ENCODE data around the gene ZDHHC8.
"Not testable (repeated sequence)": the region's sequence is repeated elsewhere in the genome, so short reads cannot be mapped to it uniquely, and the experiment has no call there.

The ZDHHC8 gene

DNA sequence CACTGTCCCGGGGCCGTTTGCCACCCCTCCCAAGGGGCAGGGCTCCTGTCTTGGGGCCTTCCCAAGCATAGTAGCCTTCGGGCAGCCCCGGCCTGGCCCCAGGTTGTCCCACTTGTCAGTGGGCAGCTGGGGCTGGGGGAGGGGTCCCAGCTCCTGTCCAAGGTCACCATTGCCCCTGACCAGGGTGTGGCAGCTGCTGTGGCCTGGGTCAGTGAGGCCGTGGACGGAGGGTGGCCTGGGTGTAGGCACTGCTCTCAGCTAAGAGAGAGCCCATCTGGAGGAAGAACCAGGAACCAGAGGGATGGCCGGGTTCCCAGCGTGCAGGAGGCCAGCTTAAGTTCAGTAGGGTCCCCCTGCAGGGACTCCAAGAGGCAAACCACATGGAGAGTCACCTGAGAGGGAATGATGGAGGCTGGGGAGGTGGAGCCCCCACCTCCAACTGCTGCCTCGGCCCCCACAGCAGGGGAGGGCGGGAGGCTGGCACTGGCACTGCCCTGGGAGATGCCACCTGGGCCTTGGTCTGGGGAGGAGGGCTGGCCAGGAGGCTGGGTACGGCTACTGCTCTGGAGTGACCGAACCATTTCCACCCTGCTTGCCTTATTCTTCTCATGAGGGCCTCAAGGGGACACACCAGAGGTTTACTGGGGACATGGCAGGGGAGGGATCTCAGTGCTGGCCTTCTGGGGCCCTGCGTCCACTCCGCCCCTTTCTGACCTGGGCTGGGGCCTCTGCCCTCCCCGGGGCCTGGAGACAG lies 26.0 kb downstream of the ZDHHC8 start:
- no peaks in the 10 kb centered on the region for H3K79me2 ChIP-seq (ENCODE audit: insufficient read depth, low read length)
- no peaks in the 10 kb centered on the region for H3K27me3 ChIP-seq (ENCODE audit: insufficient read depth, low read length)
- H3K27ac ChIP-seq (ENCODE audit: low read depth, low read length, poor library complexity, severe bottlenecking): no peak overlapping the region
- no peak overlapping the region for H3K9ac ChIP-seq (ENCODE audit: low read length)
- H3K4me1 ChIP-seq (ENCODE audit: insufficient read depth, low read length, severe bottlenecking): no peaks in the 10 kb centered on the region
- no peaks in the 10 kb centered on the region for H4K20me1 ChIP-seq (ENCODE audit: insufficient read depth, low read length)
- H3K9me3 ChIP-seq (ENCODE audit: low read length): no peaks in the 10 kb centered on the region
- no peak overlapping the region for H3K4me3 ChIP-seq (ENCODE audit: low read depth, low read length, poor library complexity, severe bottlenecking)
- H2AFZ ChIP-seq (ENCODE audit: low read length): no peak overlapping the region
- no peaks in the 10 kb centered on the region for H3K9me2 ChIP-seq (ENCODE audit: low read depth, low read length)
- no peaks in the 10 kb centered on the region for H3F3A ChIP-seq (ENCODE audit: insufficient read depth, low read length)
- no peak overlapping the region for H3K4me2 ChIP-seq (ENCODE audit: low read length)
- H3K36me3 ChIP-seq (ENCODE audit: insufficient read depth, low read length): no peaks in the 10 kb centered on the region
- TF ChIP-seq EZH2 (IDR thresholded peaks at IDR 0.05; ENCODE audit: borderline replicate concordance, low read length): no peak
- TF ChIP-seq, protein P1, sequence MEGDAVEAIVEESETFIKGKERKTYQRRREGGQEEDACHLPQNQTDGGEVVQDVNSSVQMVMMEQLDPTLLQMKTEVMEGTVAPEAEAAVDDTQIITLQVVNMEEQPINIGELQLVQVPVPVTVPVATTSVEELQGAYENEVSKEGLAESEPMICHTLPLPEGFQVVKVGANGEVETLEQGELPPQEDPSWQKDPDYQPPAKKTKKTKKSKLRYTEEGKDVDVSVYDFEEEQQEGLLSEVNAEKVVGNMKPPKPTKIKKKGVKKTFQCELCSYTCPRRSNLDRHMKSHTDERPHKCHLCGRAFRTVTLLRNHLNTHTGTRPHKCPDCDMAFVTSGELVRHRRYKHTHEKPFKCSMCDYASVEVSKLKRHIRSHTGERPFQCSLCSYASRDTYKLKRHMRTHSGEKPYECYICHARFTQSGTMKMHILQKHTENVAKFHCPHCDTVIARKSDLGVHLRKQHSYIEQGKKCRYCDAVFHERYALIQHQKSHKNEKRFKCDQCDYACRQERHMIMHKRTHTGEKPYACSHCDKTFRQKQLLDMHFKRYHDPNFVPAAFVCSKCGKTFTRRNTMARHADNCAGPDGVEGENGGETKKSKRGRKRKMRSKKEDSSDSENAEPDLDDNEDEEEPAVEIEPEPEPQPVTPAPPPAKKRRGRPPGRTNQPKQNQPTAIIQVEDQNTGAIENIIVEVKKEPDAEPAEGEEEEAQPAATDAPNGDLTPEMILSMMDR (IDR thresholded peaks at IDR 0.05; ENCODE audit: low read length): no peak

DNA sequence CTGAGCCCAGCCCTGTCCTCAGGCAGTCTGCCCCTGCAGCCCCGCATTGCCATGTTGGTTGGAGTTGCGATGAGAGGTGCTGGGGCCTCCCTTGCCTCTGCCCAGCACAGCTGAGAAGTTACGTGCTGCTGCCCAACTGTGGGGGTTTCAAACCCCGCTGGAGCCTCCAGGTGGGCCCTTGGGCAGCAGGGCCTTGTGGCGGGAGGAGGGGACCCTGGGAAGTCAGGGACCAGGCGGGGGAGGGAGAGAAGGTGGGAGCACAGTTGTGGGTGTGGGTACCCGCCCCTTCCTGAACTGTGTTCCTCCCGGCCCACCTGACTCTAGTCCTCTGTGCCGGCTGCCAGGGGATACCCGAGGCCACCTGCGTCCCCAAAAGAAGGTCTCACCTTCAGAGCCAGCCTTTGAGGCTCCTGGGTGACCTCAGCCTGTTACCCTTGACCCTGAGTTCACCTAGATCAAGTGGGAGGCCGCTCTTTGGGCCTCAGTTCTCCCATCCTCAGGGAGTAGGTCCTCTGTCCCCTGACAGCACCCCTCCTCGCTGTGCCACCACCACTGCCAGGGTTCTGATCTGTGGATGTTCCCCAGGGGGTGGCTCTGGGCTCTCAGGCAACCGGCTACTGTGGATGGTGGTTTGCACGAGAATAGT lies 26.9 kb downstream of the ZDHHC8 start:
- no peak overlapping the region for H3K9ac ChIP-seq (ENCODE audit: low read length)
- H3K4me3 ChIP-seq (ENCODE audit: low read depth, low read length, poor library complexity, severe bottlenecking): no peak overlapping the region
- no peak overlapping the region for H3K4me2 ChIP-seq (ENCODE audit: low read length)

DNA sequence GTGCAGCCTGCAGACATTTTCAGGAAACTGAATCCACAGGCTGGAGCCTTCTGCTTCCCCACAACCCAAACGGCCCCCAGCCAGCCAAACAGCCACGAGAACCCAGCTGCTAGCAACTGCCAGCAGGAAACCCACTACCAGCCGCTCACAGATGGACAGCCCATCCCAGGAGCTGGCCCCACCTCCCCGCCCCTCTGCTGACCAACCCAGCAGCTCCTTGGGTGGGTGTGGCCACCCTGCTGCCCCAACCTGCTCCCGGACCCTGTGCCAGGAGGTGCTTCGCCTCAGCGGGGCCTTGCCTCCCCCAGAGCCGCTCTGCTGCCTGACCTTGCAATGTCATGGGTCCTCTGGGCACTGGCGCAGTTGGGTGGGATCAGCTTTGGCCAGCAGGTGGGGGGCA lies 27.5 kb downstream of the ZDHHC8 start:
- H3K4me2 ChIP-seq (ENCODE audit: low read length): no peak overlapping the region
- H4K20me1 ChIP-seq (ENCODE audit: insufficient read depth, low read length): no peaks in the 10 kb centered on the region
- no peak overlapping the region for H2AFZ ChIP-seq (ENCODE audit: low read length)
- no peak overlapping the region for H3K27ac ChIP-seq (ENCODE audit: low read depth, low read length, poor library complexity, severe bottlenecking)
- no peaks in the 10 kb centered on the region for H3K9me3 ChIP-seq (ENCODE audit: low read length)
- H3K27me3 ChIP-seq (ENCODE audit: insufficient read depth, low read length): no peaks in the 10 kb centered on the region
- H3K79me2 ChIP-seq (ENCODE audit: insufficient read depth, low read length): no peaks in the 10 kb centered on the region
- no peaks in the 10 kb centered on the region for H3K4me1 ChIP-seq (ENCODE audit: insufficient read depth, low read length, severe bottlenecking)
- no peaks in the 10 kb centered on the region for H3F3A ChIP-seq (ENCODE audit: insufficient read depth, low read length)
- H3K9me2 ChIP-seq (ENCODE audit: low read depth, low read length): no peaks in the 10 kb centered on the region
- no peak overlapping the region for H3K9ac ChIP-seq (ENCODE audit: low read length)
- TF ChIP-seq, protein P1 (IDR thresholded peaks at IDR 0.05; ENCODE audit: low read length): no peak
- no peak for TF ChIP-seq EZH2 (IDR thresholded peaks at IDR 0.05; ENCODE audit: borderline replicate concordance, low read length)
- H3K4me3 ChIP-seq (ENCODE audit: low read depth, low read length, poor library complexity, severe bottlenecking): no peak overlapping the region
- no peaks in the 10 kb centered on the region for H3K36me3 ChIP-seq (ENCODE audit: insufficient read depth, low read length)

More for the DNA sequence above, 26.9 kb downstream of the ZDHHC8 start:
- Histone ChIP-seq H3K4me1 (ENCODE audit: insufficient read depth, low read length, severe bottlenecking) (no peaks in the 10 kb centered on the region), H3F3A (ENCODE audit: insufficient read depth, low read length) (no peaks in the 10 kb centered on the region), H4K20me1 (ENCODE audit: insufficient read depth, low read length) (no peaks in the 10 kb centered on the region), H3K9me3 (ENCODE audit: low read length) (no peaks in the 10 kb centered on the region), H3K27ac (ENCODE audit: low read depth, low read length, poor library complexity, severe bottlenecking) (no peak overlapping the region), H2AFZ (ENCODE audit: low read length) (no peak overlapping the region), H3K79me2 (ENCODE audit: insufficient read depth, low read length) (no peaks in the 10 kb centered on the region), H3K9me2 (ENCODE audit: low read depth, low read length) (no peaks in the 10 kb centered on the region), H3K36me3 (ENCODE audit: insufficient read depth, low read length) (no peaks in the 10 kb centered on the region), H3K27me3 (ENCODE audit: insufficient read depth, low read length) (no peaks in the 10 kb centered on the region)
- TF ChIP-seq EZH2 (IDR thresholded peaks at IDR 0.05; ENCODE audit: borderline replicate concordance, low read length): no peak
- TF ChIP-seq, protein P1 (IDR thresholded peaks at IDR 0.05; ENCODE audit: low read length): no peak

DNA sequence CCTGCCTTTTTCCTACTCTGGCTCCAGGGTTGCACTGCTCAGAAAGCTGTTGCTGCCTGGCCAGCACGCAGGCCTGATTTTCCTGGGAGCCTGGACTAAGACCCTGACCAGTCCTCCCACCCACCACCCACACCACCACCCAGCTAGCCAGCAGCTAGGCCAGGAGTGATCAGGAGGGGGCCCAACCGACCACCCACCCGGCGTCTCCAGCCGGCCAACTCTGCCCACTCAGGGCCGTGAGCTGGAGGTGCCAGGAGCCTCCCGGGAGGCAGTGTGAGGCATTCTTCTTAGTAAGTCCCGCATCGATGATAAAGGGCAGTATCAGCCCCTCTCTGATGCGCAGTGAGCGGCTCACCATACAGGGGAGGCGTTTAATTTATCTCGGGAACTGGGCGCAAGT lies 27.9 kb downstream of the ZDHHC8 start:
- not testable (repeated sequence) for H2AFZ ChIP-seq (ENCODE audit: low read length); H3K9ac ChIP-seq (ENCODE audit: low read length)

More for the DNA sequence above, 27.9 kb downstream of the ZDHHC8 start:
- H3K36me3 ChIP-seq (ENCODE audit: insufficient read depth, low read length); H3K79me2 ChIP-seq (ENCODE audit: insufficient read depth, low read length); H3K4me1 ChIP-seq (ENCODE audit: insufficient read depth, low read length, severe bottlenecking); H3K27me3 ChIP-seq (ENCODE audit: insufficient read depth, low read length); H3K9me3 ChIP-seq (ENCODE audit: low read length); H3K4me2 ChIP-seq (ENCODE audit: low read length); H3K4me3 ChIP-seq (ENCODE audit: low read depth, low read length, poor library complexity, severe bottlenecking); H3K27ac ChIP-seq (ENCODE audit: low read depth, low read length, poor library complexity, severe bottlenecking); H4K20me1 ChIP-seq (ENCODE audit: insufficient read depth, low read length); H3F3A ChIP-seq (ENCODE audit: insufficient read depth, low read length); H3K9me2 ChIP-seq (ENCODE audit: low read depth, low read length): not testable (repeated sequence)
